ENCODE measurements around the gene MAPK6. TPM values are rescaled to one million over a fixed set of nuclear protein-coding genes. Genes with fewer than 3 reads are reported as not detected.

Gene MAPK6
- total RNA-seq, 1 donor from 2014 or later: 77.8 TPM

GRCh38 chr15:52086011-52086786 is 67.2 kb downstream of the MAPK6 start:
- peaks cover 6% of the 10 kb centered on the region for H3K36me3 Mint-ChIP-seq (ENCODE audit: low read depth)
- no peak overlapping the region for H3K27ac Mint-ChIP-seq (ENCODE audit: unreplicated experiment)
- H3K4me1 Mint-ChIP-seq: no peaks in the 10 kb centered on the region
- H3K4me3 Mint-ChIP-seq: no peak overlapping the region
- peaks cover 7% of the 10 kb centered on the region for H3K9me3 Mint-ChIP-seq
- H3K27me3 Mint-ChIP-seq (ENCODE audit: low read depth): no peaks in the 10 kb centered on the region
- no peak for DNase-seq (ENCODE audit: low read depth, low spot score)
- TF ChIP-seq, protein P1, sequence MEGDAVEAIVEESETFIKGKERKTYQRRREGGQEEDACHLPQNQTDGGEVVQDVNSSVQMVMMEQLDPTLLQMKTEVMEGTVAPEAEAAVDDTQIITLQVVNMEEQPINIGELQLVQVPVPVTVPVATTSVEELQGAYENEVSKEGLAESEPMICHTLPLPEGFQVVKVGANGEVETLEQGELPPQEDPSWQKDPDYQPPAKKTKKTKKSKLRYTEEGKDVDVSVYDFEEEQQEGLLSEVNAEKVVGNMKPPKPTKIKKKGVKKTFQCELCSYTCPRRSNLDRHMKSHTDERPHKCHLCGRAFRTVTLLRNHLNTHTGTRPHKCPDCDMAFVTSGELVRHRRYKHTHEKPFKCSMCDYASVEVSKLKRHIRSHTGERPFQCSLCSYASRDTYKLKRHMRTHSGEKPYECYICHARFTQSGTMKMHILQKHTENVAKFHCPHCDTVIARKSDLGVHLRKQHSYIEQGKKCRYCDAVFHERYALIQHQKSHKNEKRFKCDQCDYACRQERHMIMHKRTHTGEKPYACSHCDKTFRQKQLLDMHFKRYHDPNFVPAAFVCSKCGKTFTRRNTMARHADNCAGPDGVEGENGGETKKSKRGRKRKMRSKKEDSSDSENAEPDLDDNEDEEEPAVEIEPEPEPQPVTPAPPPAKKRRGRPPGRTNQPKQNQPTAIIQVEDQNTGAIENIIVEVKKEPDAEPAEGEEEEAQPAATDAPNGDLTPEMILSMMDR (conservative IDR thresholded peaks at IDR 0.05): no peak

DNA sequence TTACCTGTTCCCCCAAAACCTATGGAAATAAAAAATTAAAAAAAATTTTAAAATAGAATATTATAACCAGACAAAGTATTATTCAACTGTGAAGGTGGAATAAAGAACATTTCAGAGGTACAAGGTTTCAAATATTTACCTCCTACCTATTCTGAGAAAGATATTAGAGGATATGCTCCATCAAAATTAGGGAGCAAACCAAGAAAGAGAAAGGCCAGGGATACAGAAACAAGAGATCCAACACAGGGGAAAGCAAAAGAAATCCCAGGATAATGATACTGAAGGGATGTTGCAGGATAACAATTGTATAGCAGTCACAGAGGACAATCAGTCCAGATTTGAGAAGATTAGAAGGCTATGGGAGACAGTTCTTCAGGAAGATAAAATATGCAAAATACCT is 71.2 kb downstream of the MAPK6 start:
- H3K4me3 Mint-ChIP-seq: no peak overlapping the region
- peaks cover 6% of the 10 kb centered on the region for H3K36me3 Mint-ChIP-seq (ENCODE audit: low read depth)
- no peaks in the 10 kb centered on the region for H3K4me1 Mint-ChIP-seq
- no peak for DNase-seq (ENCODE audit: low read depth, low spot score)
- no peaks in the 10 kb centered on the region for H3K27me3 Mint-ChIP-seq (ENCODE audit: low read depth)
- peaks cover 7% of the 10 kb centered on the region for H3K9me3 Mint-ChIP-seq
- TF ChIP-seq, protein P1 (conservative IDR thresholded peaks at IDR 0.05): no peak
- no peak overlapping the region for H3K27ac Mint-ChIP-seq (ENCODE audit: unreplicated experiment)

GRCh38 chr15:52093167-52093538 is 74.1 kb downstream of the MAPK6 start:
- peaks cover 9% of the 10 kb centered on the region for H3K9me3 Mint-ChIP-seq
- TF ChIP-seq, protein P1 (conservative IDR thresholded peaks at IDR 0.05): no peak
- no peak overlapping the region for H3K4me3 Mint-ChIP-seq
- no peaks in the 10 kb centered on the region for H3K27me3 Mint-ChIP-seq (ENCODE audit: low read depth)
- H3K4me1 Mint-ChIP-seq: no peaks in the 10 kb centered on the region
- H3K36me3 Mint-ChIP-seq (ENCODE audit: low read depth): peaks cover 6% of the 10 kb centered on the region
- H3K27ac Mint-ChIP-seq (ENCODE audit: unreplicated experiment): no peak overlapping the region
- DNase-seq (ENCODE audit: low read depth, low spot score): no peak

- no peak overlapping the region for H3K4me3 Mint-ChIP-seq
- no peaks in the 10 kb centered on the region for H3K4me1 Mint-ChIP-seq
- H3K27me3 Mint-ChIP-seq (ENCODE audit: low read depth): no peaks in the 10 kb centered on the region
- peaks cover 9% of the 10 kb centered on the region for H3K9me3 Mint-ChIP-seq
- no peak for DNase-seq (ENCODE audit: low read depth, low spot score)
- TF ChIP-seq, protein P1 (conservative IDR thresholded peaks at IDR 0.05): no peak
- peaks cover 6% of the 10 kb centered on the region for H3K36me3 Mint-ChIP-seq (ENCODE audit: low read depth)
- no peak overlapping the region for H3K27ac Mint-ChIP-seq (ENCODE audit: unreplicated experiment)
Observed at GRCh38 chr15:52093539-52094510, 74.8 kb downstream of the MAPK6 start.

GRCh38 chr15:52094811-52095584 is 76.0 kb downstream of the MAPK6 start:
- H3K27me3 Mint-ChIP-seq (ENCODE audit: low read depth): no peaks in the 10 kb centered on the region
- H3K9me3 Mint-ChIP-seq: peaks cover 5% of the 10 kb centered on the region
- peaks cover 2% of the 10 kb centered on the region for H3K36me3 Mint-ChIP-seq (ENCODE audit: low read depth)
- no peak overlapping the region for H3K4me3 Mint-ChIP-seq
- no peak overlapping the region for H3K27ac Mint-ChIP-seq (ENCODE audit: unreplicated experiment)
- no peak for DNase-seq (ENCODE audit: low read depth, low spot score)
- TF ChIP-seq, protein P1 (conservative IDR thresholded peaks at IDR 0.05): no peak
- no peaks in the 10 kb centered on the region for H3K4me1 Mint-ChIP-seq
